HCT116 (cell line): ENCODE measurements around the gene TBC1D1. TPM values are rescaled to one million over a fixed set of nuclear protein-coding genes. Genes with fewer than 3 reads are reported as not detected.

ENCODE experiments used
- ATAC-seq: fragments of 200-7000 bp; cut with Tn5 transposase; 2 replicates; pipeline ENCODE4 v1.9.1; 2020; ENCODE audit warnings: mild to moderate bottlenecking, moderate library complexity
- BruUV-seq: library from RNA; stranded (reverse); fragments of 400-500 nt; replicated peaks from 2 replicates; lab custom pipeline; 2021; lab: Mats Ljungman, UMichigan
- CTCF ChIA-PET: fragments of 300-600 bp; sonication (Branson Sonifier 250); formaldehyde crosslinking; loops from one replicate; lab custom pipeline; 2021; ENCODE audit warnings: antibody characterized with exemption; lab: Charles Lee
- POLR2A ChIA-PET: fragments of 300-600, 350-600 bp; sonication (Branson Sonifier 250); formaldehyde crosslinking; loops from one replicate; lab custom pipeline; 2021; ENCODE audit warnings: antibody characterized with exemption; lab: Charles Lee
- RAD21 ChIA-PET, 2 experiments: fragments of 300-600 bp; sonication (Branson Sonifier 250); formaldehyde crosslinking; loops; one replicate each; lab custom pipeline; 2023; ENCODE audit warnings: low total read pairs in 2 of 2; ENCODE audit not compliant: uncharacterized antibody in 2 of 2, unreplicated experiment in 2 of 2, low non-redundant PET in 1 of 2; lab: Charles Lee
- DNase-seq: peaks from one replicate; pipeline ENCODE4 v3.0.0-alpha.2; 2010; ENCODE audit warnings: low read depth, low spot score
- H2AFZ ChIP-seq: fragments of 200-600 bp; shearing (Covaris generic), sonication (generic); 2 replicates; pipeline ENCODE4 v1.6.1; 2017; ENCODE audit warnings: low read depth, mixed run types, mixed read lengths, antibody characterized with exemption, low read length; ENCODE audit not compliant: poor library complexity, severe bottlenecking
- H3K27ac ChIP-seq: 2 replicates; pipeline ENCODE4 v1.5.1; 2012; ENCODE audit warnings: low read depth, low read length
- H3K27me3 ChIP-seq: fragments of 200-600 bp; sonication (generic); 2 replicates; pipeline ENCODE4 v1.6.1; 2016; ENCODE audit warnings: mixed run types, low read length, mixed read lengths; ENCODE audit not compliant: insufficient read depth
- H3K36me3 ChIP-seq, 2 experiments: fragments of 200-500 bp in 1 of 2; fragments of 200-600 bp in 1 of 2; sonication (Bioruptor generic) in 1 of 2; sonication (generic) in 1 of 2; 2 replicates each; pipeline versions ENCODE4 v1.5.1 to v1.6.1; 2014 to 2016; ENCODE audit warnings: low read length in 2 of 2, inconsistent platforms in 1 of 2, mixed read lengths in 1 of 2, mixed run types in 1 of 2; ENCODE audit not compliant: insufficient read depth in 2 of 2, control insufficient read depth in 1 of 2
- H3K4me1 ChIP-seq, 2 experiments: fragments of 200-600 bp in 1 of 2; sonication (generic) in 1 of 2; 2 replicates each; pipeline versions ENCODE4 v1.5.1 to v1.6.1; 2012 to 2017; ENCODE audit warnings: low read length in 2 of 2, inconsistent platforms in 1 of 2, mild to moderate bottlenecking in 1 of 2, mixed read lengths in 1 of 2, mixed run types in 1 of 2, moderate library complexity in 1 of 2; ENCODE audit not compliant: insufficient read depth in 2 of 2, control insufficient read depth in 1 of 2
- H3K4me2 ChIP-seq: fragments of 200-600 bp; sonication (generic); 2 replicates; pipeline ENCODE4 v1.6.1; 2017; ENCODE audit warnings: mixed run types, low read length, mixed read lengths
- H3K4me3 ChIP-seq, 2 experiments: fragments of 200-600 bp in 1 of 2; sonication (generic) in 1 of 2; replicated peaks in 1 of 2; 2 replicates each; pipeline ENCODE4 v1.5.1; 2011 to 2016; ENCODE audit warnings: low read length in 2 of 2, control low read depth in 1 of 2, low read depth in 1 of 2, mild to moderate bottlenecking in 1 of 2, mixed read lengths in 1 of 2, mixed run types in 1 of 2
- H3K79me2 ChIP-seq: fragments of 200-600 bp; sonication (generic); 2 replicates; pipeline ENCODE4 v1.6.1; 2017; ENCODE audit warnings: mild to moderate bottlenecking, mixed run types, low read length, moderate library complexity, mixed read lengths; ENCODE audit not compliant: insufficient read depth
- H3K9ac ChIP-seq: fragments of 200-600 bp; sonication (generic); 2 replicates; pipeline ENCODE4 v1.6.1; 2016; ENCODE audit warnings: low read length, mixed read lengths
- H3K9me2 ChIP-seq: fragments of 200-600 bp; sonication (generic), shearing (Covaris generic); 2 replicates; pipeline ENCODE4 v1.6.1; 2017; ENCODE audit warnings: mixed run types, mild to moderate bottlenecking, moderate library complexity; ENCODE audit not compliant: insufficient read depth
- H3K9me3 ChIP-seq, 2 experiments: fragments of 200-500 bp in 1 of 2; fragments of 200-600 bp in 1 of 2; sonication (Bioruptor generic) in 1 of 2; sonication (generic) in 1 of 2; 2 replicates each; pipeline ENCODE4 v1.6.1; 2014 to 2017; ENCODE audit warnings: low read length in 2 of 2, mixed read lengths in 2 of 2, inconsistent platforms in 1 of 2, low read depth in 1 of 2, mild to moderate bottlenecking in 1 of 2, mixed run types in 1 of 2, moderate library complexity in 1 of 2; ENCODE audit not compliant: control insufficient read depth in 1 of 2, insufficient read depth in 1 of 2
- H4K20me1 ChIP-seq: fragments of 200-600 bp; sonication (generic), shearing (Covaris generic); 2 replicates; pipeline ENCODE4 v1.6.1; 2017; ENCODE audit warnings: mixed run types, mild to moderate bottlenecking, moderate library complexity; ENCODE audit not compliant: insufficient read depth
- CBX3 ChIP-seq: IDR thresholded peaks from 2 replicates; pipeline ENCODE4 v1.6.1; 2012; ENCODE audit warnings: low read depth
- CEBPB ChIP-seq: IDR thresholded peaks from 2 replicates; pipeline ENCODE4 v1.6.1; 2012; ENCODE audit warnings: low read depth
- CTCF ChIP-seq, 3 experiments: fragments of 200-600 bp in 1 of 3; sonication (generic) in 1 of 3; IDR thresholded peaks in 2 of 3; conservative IDR thresholded peaks in 1 of 3; 2 replicates each; pipeline ENCODE4 v1.5.1; 2012 to 2017; ENCODE audit warnings: low read depth in 2 of 3, low read length in 2 of 3, antibody characterized with exemption in 1 of 3, borderline replicate concordance in 1 of 3, control low read depth in 1 of 3, mild to moderate bottlenecking in 1 of 3, mixed read lengths in 1 of 3, mixed run types in 1 of 3, moderate library complexity in 1 of 3; ENCODE audit not compliant: insufficient read depth in 1 of 3
- EGR1 ChIP-seq: IDR thresholded peaks from 2 replicates; pipeline ENCODE4 v1.6.1; 2012; ENCODE audit warnings: low read depth
- EZH2 ChIP-seq: fragments of 200-600 bp; sonication (generic); IDR thresholded peaks from 2 replicates; pipeline ENCODE4 v1.6.1; 2017; ENCODE audit warnings: antibody characterized with exemption, mixed run types
- EZH2phosphoT487 ChIP-seq: fragments of 200-600 bp; IDR thresholded peaks from 2 replicates; pipeline ENCODE4 v1.6.1; 2018; ENCODE audit warnings: antibody characterized with exemption, borderline replicate concordance
- FOSL1 ChIP-seq: IDR thresholded peaks from 2 replicates; pipeline ENCODE4 v1.6.1; 2012; ENCODE audit warnings: low read depth
- MAX ChIP-seq: IDR thresholded peaks from 2 replicates; pipeline ENCODE4 v1.6.1; 2012
- POLR2A ChIP-seq: IDR thresholded peaks from 2 replicates; pipeline ENCODE4 v1.7.0; 2011; ENCODE audit warnings: borderline replicate concordance; ENCODE audit not compliant: insufficient read depth, insufficient read length; ENCODE audit errors: extremely low read depth
- RAD21 ChIP-seq: IDR thresholded peaks from 2 replicates; pipeline ENCODE4 v1.6.1; 2012; ENCODE audit warnings: low read depth, mild to moderate bottlenecking
- REST ChIP-seq: IDR thresholded peaks from 2 replicates; pipeline ENCODE4 v1.6.1; 2012; ENCODE audit warnings: low read depth
- SIN3A ChIP-seq: IDR thresholded peaks from 2 replicates; pipeline ENCODE4 v1.6.1; 2012; ENCODE audit warnings: low read depth
- SP1 ChIP-seq: IDR thresholded peaks from 2 replicates; pipeline ENCODE4 v1.6.1; 2012; ENCODE audit warnings: low read depth
- SRF ChIP-seq: IDR thresholded peaks from 2 replicates; pipeline ENCODE4 v1.6.1; 2012; ENCODE audit warnings: low read depth
- YY1 ChIP-seq: IDR thresholded peaks from 2 replicates; pipeline ENCODE4 v1.6.1; 2011; ENCODE audit warnings: low read length, low read depth, moderate library complexity, mild to moderate bottlenecking; ENCODE audit not compliant: insufficient replicate concordance; ENCODE audit errors: extremely low read depth
- ZFX ChIP-seq: fragments of 450-650 bp; IDR thresholded peaks from 2 replicates; pipeline ENCODE4 v1.6.1; 2017
- intact Hi-C: fragments of 100-400 bp; cut with micrococcal nuclease; formaldehyde crosslinking; loops from 2 replicates; pipeline ENCODE4 v1.10.0; 2022
- total RNA-seq: library from RNA; stranded (reverse); gene quantifications from one replicate; pipeline ENCODE4 v1.2.1, GENCODE V29; 2021; ENCODE audit not compliant: unreplicated experiment

TBC1D1 gene
- total RNA-seq, 1 experiment from 2014 or later: 82.7 TPM

- TF ChIP-seq CTCF (IDR thresholded peaks at IDR 0.05 in 2 of 3, conservative IDR thresholded peaks at IDR 0.05 in 1 of 3; ENCODE audit: borderline replicate concordance in 1 of 3, insufficient read depth in 1 of 3, low read depth in 2 of 3, low read length in 2 of 3): no peak
- TF ChIP-seq EGR1: no peak
- TF ChIP-seq SP1: no peak
Observed at GRCh38 chr4:37860266-37860665, 30.6 kb upstream of the TBC1D1 start (continued).

GRCh38 chr4:37862961-37863360, 27.9 kb upstream of the TBC1D1 start:
- Histone ChIP-seq H3K79me2 (no peaks in the 10 kb centered on the region), H3K4me1 (no peaks in the 10 kb centered on the region), H3K9me3 (no peaks in the 10 kb centered on the region), H3K9me2 (no peaks in the 10 kb centered on the region), H3K4me3 (no peak overlapping the region), H3K4me2 (no peak overlapping the region), H3K27me3 (no peaks in the 10 kb centered on the region), H4K20me1 (no peaks in the 10 kb centered on the region), H3K27ac (no peak overlapping the region), H2AFZ (no peak overlapping the region), H3K36me3 (peaks cover 4 to 8% of the 10 kb centered on the region in 2 experiments), H3K9ac (no peak overlapping the region)
- ChIA-PET RAD21 (no interaction called here), POLR2A (no interaction called here), CTCF (no interaction called here)
- ATAC-seq: no peak
- TF ChIP-seq ZFX (no peak), CBX3 (no peak), POLR2A (no peak)
- no TSS peak for BruUV-seq
- intact Hi-C loops: no loop called here
- no peak for DNase-seq

GRCh38 chr4:37864786-37865185, 26.1 kb upstream of the TBC1D1 start:
- RAD21 ChIA-PET: no interaction called here
- Histone ChIP-seq H3K4me1 (no peaks in the 10 kb centered on the region), H3K36me3 (peaks cover 0 to 8% of the 10 kb centered on the region in 2 experiments; a peak in 3 of 4 replicates), H2AFZ (no peak overlapping the region), H3K9ac (no peak overlapping the region), H3K4me3 (no peak overlapping the region), H3K9me2 (no peaks in the 10 kb centered on the region), H3K4me2 (no peak overlapping the region), H4K20me1 (no peaks in the 10 kb centered on the region), H3K27me3 (no peaks in the 10 kb centered on the region), H3K79me2 (no peaks in the 10 kb centered on the region), H3K27ac (no peak overlapping the region), H3K9me3 (no peaks in the 10 kb centered on the region)
- POLR2A ChIA-PET: no interaction called here
- BruUV-seq: no TSS peak
- ATAC-seq (no peak), DNase-seq (no peak)
- CTCF ChIA-PET: no interaction called here
- intact Hi-C loops: no loop called here
- no peak for TF ChIP-seq EZH2phosphoT487
- no peak for TF ChIP-seq RAD21
- TF ChIP-seq EGR1: no peak
- TF ChIP-seq ZFX: no peak
- TF ChIP-seq EZH2: no peak
- TF ChIP-seq POLR2A: no peak
- TF ChIP-seq REST: no peak
- TF ChIP-seq SRF: no peak
- no peak for TF ChIP-seq CEBPB
- TF ChIP-seq YY1: no peak
- TF ChIP-seq SIN3A: no peak
- TF ChIP-seq FOSL1: no peak
- no peak for TF ChIP-seq MAX
